D721Med (cell line): Measurements from ENCODE around the gene CNTNAP5.

ENCODE experiments used
- DNase-seq: peaks from one replicate; pipeline ENCODE4 v3.0.0; 2011; ENCODE audit warnings: low spot score; ENCODE audit not compliant: insufficient read length
- FAIRE-seq: peaks from 2 replicates; lab custom pipeline; 2011; peaks lifted over from hg19 to GRCh38; lab: Jason Lieb, UNC
- CTCF ChIP-seq: IDR thresholded peaks from 2 replicates; pipeline ENCODE4 v1.5.1; 2012; ENCODE audit warnings: mild to moderate bottlenecking, control low read depth; ENCODE audit not compliant: insufficient read depth; ENCODE audit errors: missing control alignments

CNTNAP5 gene

GRCh38 chr2:124524155-124524915 is 499.2 kb downstream of the CNTNAP5 start:
- no peak for DNase-seq
- FAIRE-seq = no peak

GRCh38 chr2:124526221-124526620 is 501.1 kb downstream of the CNTNAP5 start:
- FAIRE-seq (no peak), DNase-seq (no peak)
- TF ChIP-seq CTCF = no peak

More at GRCh38 chr2:124524155-124524915, 499.2 kb downstream of the CNTNAP5 start:
- TF ChIP-seq CTCF = no peak

GRCh38 chr2:124530203-124530602 is 505.1 kb downstream of the CNTNAP5 start:
- TF ChIP-seq CTCF = peak; percentile 8
- FAIRE-seq (no peak), DNase-seq (no peak)

GRCh38 chr2:124533226-124533954 is 508.3 kb downstream of the CNTNAP5 start:
- FAIRE-seq = no peak
- no peak for TF ChIP-seq CTCF
- no peak for DNase-seq

- FAIRE-seq = no peak
Measured at GRCh38 chr2:124534028-124534427, 508.9 kb downstream of the CNTNAP5 start.

GRCh38 chr2:124535816-124536215 is 510.7 kb downstream of the CNTNAP5 start:
- TF ChIP-seq CTCF = no peak
- FAIRE-seq (no peak), DNase-seq (no peak)

More at GRCh38 chr2:124534028-124534427, 508.9 kb downstream of the CNTNAP5 start:
- no peak for TF ChIP-seq CTCF
- no peak for DNase-seq
